H7 (cell line): ENCODE data around the gene POC1A. TPM values are rescaled to one million over a fixed set of nuclear protein-coding genes. Genes with fewer than 3 reads are reported as not detected.
"Not testable (repeated sequence)": the region's sequence is repeated elsewhere in the genome, so short reads cannot be mapped to it uniquely, and the experiment has no call there.

Experiments
- DNase-seq: peaks from one replicate; pipeline ENCODE4 v3.0.0; 2012
- H3K27me3 ChIP-seq: 2 replicates; pipeline ENCODE4 v1.6.0; 2011; ENCODE audit warnings: mild to moderate bottlenecking, low read length; ENCODE audit not compliant: control insufficient read depth, insufficient read depth
- H3K36me3 ChIP-seq: replicated peaks from 2 replicates; pipeline ENCODE4 v1.5.1; 2011; ENCODE audit warnings: low read length; ENCODE audit not compliant: control insufficient read depth, insufficient read depth
- H3K4me3 ChIP-seq: 2 replicates; pipeline ENCODE4 v1.5.1; 2011; ENCODE audit warnings: low read depth, mild to moderate bottlenecking, control low read depth, low read length, moderate library complexity; ENCODE audit not compliant: insufficient read depth
- total RNA-seq: library from RNA; depleted of rRNA; stranded (reverse); fragments of >200 nt; shearing (Covaris generic); gene quantifications from 2 replicates; pipeline ENCODE4 v1.2.3, GENCODE V29; 2014; rRNA removed

POC1A gene
- total RNA-seq, 1 experiment from 2014 or later: 25.1 TPM

- H3K4me3 ChIP-seq: no peak overlapping the region
- no peaks in the 10 kb centered on the region for H3K27me3 ChIP-seq
- H3K36me3 ChIP-seq: no peaks in the 10 kb centered on the region
- DNase-seq: no peak
Observed at GRCh38 chr3:52034651-52035050, 119.6 kb downstream of the POC1A start.

DNA sequence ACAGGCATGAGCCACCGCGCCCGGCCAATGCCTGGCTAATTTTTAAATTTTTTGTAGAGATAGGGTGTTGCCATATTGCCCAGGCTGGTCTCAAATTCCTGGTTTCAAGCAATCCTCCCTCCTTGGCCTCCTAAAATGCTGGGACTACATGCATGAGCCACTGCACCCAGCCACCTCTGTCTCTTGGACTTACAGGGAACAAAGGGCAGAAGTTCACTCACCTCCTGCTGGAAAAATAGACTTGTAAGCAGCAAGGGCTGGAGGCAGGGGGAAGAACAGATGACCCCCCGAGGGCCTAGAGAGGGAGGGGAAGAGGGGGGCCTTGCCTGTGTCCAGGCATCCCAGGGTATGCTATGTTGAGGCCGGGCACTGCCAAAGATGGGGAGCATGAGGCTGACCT is 120.0 kb downstream of the POC1A start:
- H3K36me3 ChIP-seq: no peaks in the 10 kb centered on the region
- no peak for DNase-seq
- H3K4me3 ChIP-seq: no peak overlapping the region

DNA sequence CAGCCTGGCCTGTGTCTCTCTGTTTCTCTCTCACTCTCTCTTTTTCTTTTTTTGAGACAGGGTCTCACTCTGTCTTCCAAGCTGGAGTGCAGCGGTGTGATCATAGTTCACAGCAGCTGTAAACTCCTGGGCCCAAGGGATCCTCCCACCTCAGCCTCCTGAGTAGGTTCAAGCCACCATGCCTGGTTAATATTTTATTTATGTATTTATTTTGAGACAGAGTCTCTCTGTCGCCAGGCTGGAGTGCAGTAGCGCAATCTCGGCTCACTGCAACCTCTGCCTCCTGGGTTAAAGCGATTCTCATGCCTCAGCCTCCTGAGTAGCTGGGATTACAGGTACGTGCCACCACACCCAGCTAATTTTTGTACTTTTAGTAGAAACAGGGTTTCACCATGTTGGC is 120.5 kb downstream of the POC1A start:
- H3K27me3 ChIP-seq, H3K36me3 ChIP-seq, DNase-seq, H3K4me3 ChIP-seq: not testable (repeated sequence)

More for the DNA sequence above, 120.0 kb downstream of the POC1A start:
- H3K27me3 ChIP-seq: no peaks in the 10 kb centered on the region

- H3K36me3 ChIP-seq: no peaks in the 10 kb centered on the region
- no peak overlapping the region for H3K4me3 ChIP-seq
- no peak for DNase-seq
- H3K27me3 ChIP-seq: no peaks in the 10 kb centered on the region
Observed at GRCh38 chr3:52032702-52033408, 121.4 kb downstream of the POC1A start.

GRCh38 chr3:52031896-52032295 is 122.3 kb downstream of the POC1A start:
- DNase-seq: peak; percentile 84
- Histone ChIP-seq H3K4me3 (no peak overlapping the region), H3K36me3 (no peaks in the 10 kb centered on the region), H3K27me3 (no peaks in the 10 kb centered on the region)

DNA sequence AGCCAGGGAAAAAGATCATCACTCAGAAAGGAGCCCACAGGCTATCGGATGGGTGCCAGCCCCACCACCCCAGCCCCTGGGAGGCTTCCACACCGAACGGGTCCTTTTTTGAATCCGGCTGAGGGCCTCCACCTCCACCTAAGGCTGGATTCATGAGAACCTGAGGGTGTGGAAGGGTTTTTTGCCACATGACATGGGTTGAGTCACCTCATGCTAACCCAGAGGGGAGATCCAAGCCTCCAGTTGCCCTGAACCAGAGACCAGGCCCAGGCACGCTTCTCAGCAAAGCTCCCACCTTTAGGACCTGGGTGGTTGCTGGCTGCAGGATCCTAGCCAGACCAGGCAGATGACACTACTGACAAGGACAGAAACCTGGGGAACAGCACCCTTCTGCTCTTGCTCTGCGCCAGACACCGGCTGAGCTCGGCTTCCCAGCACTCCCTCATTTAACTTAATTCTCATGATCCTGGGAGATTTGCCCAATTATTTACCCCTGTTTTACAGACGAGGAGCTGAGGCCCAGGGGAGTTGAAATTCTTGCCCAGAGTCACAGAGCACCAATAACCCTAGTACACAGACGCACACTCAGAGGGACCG is 123.4 kb downstream of the POC1A start:
- H3K27me3 ChIP-seq: no peaks in the 10 kb centered on the region
- DNase-seq: no peak
- no peak overlapping the region for H3K4me3 ChIP-seq
- no peaks in the 10 kb centered on the region for H3K36me3 ChIP-seq

- no peak for DNase-seq
- no peak overlapping the region for H3K4me3 ChIP-seq
Observed at GRCh38 chr3:52029535-52029934, 124.7 kb downstream of the POC1A start.

GRCh38 chr3:52029053-52029452 is 125.2 kb downstream of the POC1A start:
- no peak overlapping the region for H3K4me3 ChIP-seq
- H3K27me3 ChIP-seq: no peaks in the 10 kb centered on the region
- no peaks in the 10 kb centered on the region for H3K36me3 ChIP-seq
- no peak for DNase-seq

More at GRCh38 chr3:52029535-52029934, 124.7 kb downstream of the POC1A start:
- Histone ChIP-seq H3K36me3 (no peaks in the 10 kb centered on the region), H3K27me3 (no peaks in the 10 kb centered on the region)

- Histone ChIP-seq H3K36me3 (no peaks in the 10 kb centered on the region), H3K27me3 (no peaks in the 10 kb centered on the region), H3K4me3 (no peak overlapping the region)
- no peak for DNase-seq
Observed at GRCh38 chr3:52028572-52028971, 125.7 kb downstream of the POC1A start.

DNA sequence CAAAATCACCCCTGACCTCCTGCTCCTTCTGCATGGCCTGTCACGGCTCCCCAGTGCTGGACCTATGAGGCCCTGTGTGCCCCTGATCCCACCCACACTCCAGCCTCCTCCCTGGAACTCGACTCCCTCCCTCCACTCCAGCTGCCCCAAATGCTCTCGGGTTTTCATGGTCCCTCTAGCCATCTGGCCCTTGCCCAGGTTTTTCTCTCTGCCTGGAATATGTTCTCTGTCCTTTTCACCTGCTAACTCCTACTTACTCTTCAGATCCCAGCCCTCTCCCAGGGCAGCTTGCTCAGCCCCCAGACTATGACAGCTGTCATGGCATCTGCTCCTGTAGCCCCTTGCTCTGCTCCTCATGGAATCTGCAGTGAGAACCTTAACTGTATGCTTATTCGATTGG is 128.2 kb downstream of the POC1A start:
- DNase-seq: no peak
- H3K4me3 ChIP-seq: no peak overlapping the region
- H3K27me3 ChIP-seq: no peaks in the 10 kb centered on the region
- no peaks in the 10 kb centered on the region for H3K36me3 ChIP-seq

DNA sequence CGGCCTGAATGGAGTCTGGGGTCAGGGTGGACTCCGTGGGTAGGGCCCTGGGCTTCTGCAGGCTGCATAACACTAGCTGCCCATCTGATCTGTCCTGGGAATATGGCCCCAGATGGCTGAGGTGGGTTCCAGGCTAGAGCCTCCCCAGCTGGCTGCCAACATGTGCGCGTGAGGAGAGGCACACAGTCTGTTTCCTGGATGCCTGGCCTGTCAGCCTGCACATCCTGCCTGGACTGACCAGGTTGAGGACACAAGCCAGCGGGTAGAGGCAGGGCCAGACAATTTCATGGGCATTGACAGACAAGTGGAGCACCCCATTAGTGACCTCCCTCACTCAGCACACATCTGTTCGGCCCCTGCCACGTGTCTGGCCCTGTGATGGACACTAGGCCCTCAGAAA is 128.8 kb downstream of the POC1A start:
- no peaks in the 10 kb centered on the region for H3K36me3 ChIP-seq
- H3K27me3 ChIP-seq: no peaks in the 10 kb centered on the region
- H3K4me3 ChIP-seq: no peak overlapping the region
- DNase-seq: no peak

Other genes starting within 250 kb of the POC1A start
- gene RRP9, start 212.5 kb downstream of the POC1A start, total RNA-seq: 62.0 and 80.6 TPM in 2 replicates
- gene PARP3, start 212.1 kb downstream of the POC1A start, total RNA-seq: 3.2 and 5.5 TPM in 2 replicates
- 0.14 TPM in 1 of 2 replicates, not detected in the other for gene GPR62, start 199.0 kb downstream of the POC1A start, total RNA-seq
- gene PCBP4, start 187.0 kb downstream of the POC1A start, total RNA-seq: 29.4 and 48.1 TPM in 2 replicates
- 20.8 and 24.3 TPM in 2 replicates for gene ABHD14B, start 180.4 kb downstream of the POC1A start, total RNA-seq
- 7.5 and 7.7 TPM in 2 replicates for gene ABHD14A, start 179.4 kb downstream of the POC1A start, total RNA-seq
- 97.7 and 101 TPM in 2 replicates for gene ACY1, start 170.9 kb downstream of the POC1A start, total RNA-seq
- 1,001 and 1,107 TPM in 2 replicates for gene RPL29, start 158.5 kb downstream of the POC1A start, total RNA-seq
- gene DUSP7, start 97.9 kb downstream of the POC1A start, total RNA-seq: 19.5 and 21.7 TPM in 2 replicates
- 63.8 and 86.9 TPM in 2 replicates for gene ALAS1, start 43.7 kb upstream of the POC1A start, total RNA-seq
- not detected in 2 replicates for gene TLR9, start 71.2 kb upstream of the POC1A start, total RNA-seq
- 85.8 and 99.0 TPM in 2 replicates for gene TWF2, start 84.7 kb upstream of the POC1A start, total RNA-seq
- gene PPM1M, start 91.3 kb upstream of the POC1A start, total RNA-seq: 2.9 and 4.5 TPM in 2 replicates
- gene WDR82, start 124.2 kb upstream of the POC1A start, total RNA-seq: 60.3 and 63.8 TPM in 2 replicates
- gene GLYCTK, start 133.4 kb upstream of the POC1A start, total RNA-seq: 6.1 and 8.5 TPM in 2 replicates
- 0.48 and 2.0 TPM in 2 replicates for gene DNAH1, start 161.9 kb upstream of the POC1A start, total RNA-seq